HepG2 (cell line): ENCODE results near the gene DALRD3. TPM values are rescaled to one million over a fixed set of nuclear protein-coding genes. Genes with fewer than 3 reads are reported as not detected.
A peak's percentile ranks its signal among the peaks of the same experiment; 100 is the strongest.

Experiments
- CC2D1A ChIP-seq: sonication (generic); formaldehyde crosslinking; IDR thresholded peaks from 2 replicates; pipeline ENCODE4 v1.8.1; 2023; ENCODE audit warnings: mild to moderate bottlenecking, missing genetic modification reagents
- IRF2 ChIP-seq: IDR thresholded peaks from 2 replicates; pipeline ENCODE4 v1.6.1; 2018; ENCODE audit warnings: missing genetic modification reagents, missing compliant biosample characterization
- ISL2 ChIP-seq: sonication (generic); formaldehyde crosslinking; IDR thresholded peaks from 2 replicates; pipeline ENCODE4 v1.5.0; 2020; ENCODE audit warnings: missing genetic modification reagents
- KLF16 ChIP-seq, 2 experiments: sonication (generic) in 1 of 2; formaldehyde crosslinking in 1 of 2; IDR thresholded peaks; 2 replicates each; pipeline versions ENCODE4 v1.6.1 to v1.8.0; 2016 to 2023; ENCODE audit warnings: missing genetic modification reagents in 2 of 2, missing compliant biosample characterization in 1 of 2
- ONECUT2 ChIP-seq: sonication (generic); formaldehyde crosslinking; IDR thresholded peaks from 2 replicates; pipeline ENCODE4 v1.4.0; 2020; ENCODE audit warnings: missing genetic modification reagents
- POLR2A ChIP-seq, 2 experiments: IDR thresholded peaks; 2 replicates each; pipeline ENCODE4 v1.6.1; 2011; ENCODE audit warnings: low read depth in 2 of 2, low read length in 2 of 2, mild to moderate bottlenecking in 1 of 2, moderate library complexity in 1 of 2; ENCODE audit not compliant: insufficient read depth in 1 of 2
- polyA plus RNA-seq, 8 experiments: library from polyadenylated mRNA; depleted of rRNA in 3 of 8; stranded (reverse) in 7 of 8; unstranded in 1 of 8; fragments of >200 nt; fragmentation: Illumina TruSeq in 4 of 8; extraction: Trizol in 4 of 8; gene quantifications; 2 replicates each; pipeline versions ENCODE4 v1.2.1 to v1.2.3, GENCODE V29; 2011 to 2016; ENCODE audit warnings: low read depth in 4 of 8, missing spikeins in 1 of 8, mixed read lengths in 1 of 8; ENCODE audit not compliant: insufficient read depth in 1 of 8
- total RNA-seq, 5 experiments: library from RNA; depleted of rRNA; stranded (reverse); fragments of >200 nt; fragmentation: Illumina TruSeq; extraction: Trizol; gene quantifications; 2 replicates each; pipeline ENCODE4 v1.2.3, GENCODE V29; 2016; ENCODE audit warnings: low read depth in 1 of 5
- TF ChIP-seq, protein P1 (sequence below): sonication (generic); formaldehyde crosslinking; IDR thresholded peaks from 2 replicates; pipeline ENCODE4 v1.5.1; 2020; ENCODE audit warnings: mild to moderate bottlenecking, moderate library complexity, missing genetic modification reagents
- TF ChIP-seq, protein P2 (sequence below): sonication (generic); formaldehyde crosslinking; IDR thresholded peaks from 2 replicates; pipeline ENCODE4 v1.5.0; 2020; ENCODE audit warnings: mild to moderate bottlenecking, missing genetic modification reagents, borderline replicate concordance
- TF ChIP-seq, protein P3 (sequence below): sonication (generic); formaldehyde crosslinking; IDR thresholded peaks from 2 replicates; pipeline ENCODE4 v1.9.0; 2022; ENCODE audit warnings: low read depth, missing genetic modification reagents
- TF ChIP-seq, protein P4 (sequence below): sonication (generic); formaldehyde crosslinking; IDR thresholded peaks from 2 replicates; pipeline ENCODE4 v1.4.0; 2020; ENCODE audit warnings: missing genetic modification reagents, borderline replicate concordance
- TF ChIP-seq, protein P5 (sequence below): sonication (generic); formaldehyde crosslinking; IDR thresholded peaks from 2 replicates; pipeline ENCODE4 v1.8.1; 2022; ENCODE audit warnings: low read depth, mild to moderate bottlenecking, missing genetic modification reagents
- TF ChIP-seq, protein P6 (sequence below), 2 experiments: sonication (generic) in 1 of 2; formaldehyde crosslinking in 1 of 2; IDR thresholded peaks; 2 replicates each; pipeline versions ENCODE4 v1.4.0 to v1.6.1; 2018 to 2020; ENCODE audit warnings: missing genetic modification reagents in 2 of 2, borderline replicate concordance in 1 of 2, low read depth in 1 of 2, mild to moderate bottlenecking in 1 of 2, missing biosample characterization in 1 of 2

DALRD3 gene
- total and polyA plus RNA-seq, 2 of the 13 experiments (the other 11 are each of a cell fraction or from before 2014, with no cell fraction given), result 19.9 to 36.5 TPM

DNA sequence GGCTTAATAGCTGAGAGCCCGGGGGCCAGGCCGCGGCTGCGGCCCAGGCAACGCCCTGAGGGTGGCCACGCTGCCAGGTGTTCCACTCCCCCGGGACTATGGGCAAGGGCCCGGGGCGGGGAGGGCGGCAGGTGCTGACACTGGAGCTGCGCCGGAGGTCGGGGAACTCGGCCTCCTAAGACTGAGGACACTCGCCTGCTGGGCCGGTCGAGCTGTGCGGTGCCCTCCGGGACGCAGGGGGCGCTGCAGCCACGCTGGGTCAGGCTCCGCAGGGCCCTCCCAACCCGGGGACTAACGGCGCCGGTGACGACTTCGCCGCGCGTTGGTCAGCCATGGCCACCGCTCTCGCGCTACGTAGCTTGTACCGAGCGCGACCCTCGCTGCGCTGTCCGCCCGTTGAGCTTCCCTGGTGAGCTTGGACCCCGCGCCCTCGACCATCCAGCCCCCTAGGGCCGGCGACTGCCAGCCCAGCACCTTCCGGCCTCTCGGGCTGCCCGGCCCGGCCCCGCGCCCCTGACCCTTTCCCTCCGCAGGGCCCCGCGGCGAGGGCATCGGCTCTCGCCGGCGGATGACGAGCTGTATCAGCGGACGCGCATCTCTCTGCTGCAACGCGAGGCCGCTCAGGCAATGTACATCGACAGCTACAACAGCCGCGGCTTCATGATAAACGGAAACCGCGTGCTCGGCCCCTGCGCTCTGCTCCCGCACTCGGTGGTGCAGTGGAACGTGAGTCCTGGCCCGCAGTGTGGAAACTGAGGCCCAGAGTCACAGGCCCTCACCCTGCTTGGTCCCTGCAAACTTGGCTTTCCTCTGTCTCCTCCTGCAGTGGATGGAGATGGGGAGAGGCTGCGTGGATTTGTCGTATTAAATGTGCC, 3.7 kb upstream of the DALRD3 start, which contains the start of gene NDUFAF3 (continued):
- TF ChIP-seq, protein P1, sequence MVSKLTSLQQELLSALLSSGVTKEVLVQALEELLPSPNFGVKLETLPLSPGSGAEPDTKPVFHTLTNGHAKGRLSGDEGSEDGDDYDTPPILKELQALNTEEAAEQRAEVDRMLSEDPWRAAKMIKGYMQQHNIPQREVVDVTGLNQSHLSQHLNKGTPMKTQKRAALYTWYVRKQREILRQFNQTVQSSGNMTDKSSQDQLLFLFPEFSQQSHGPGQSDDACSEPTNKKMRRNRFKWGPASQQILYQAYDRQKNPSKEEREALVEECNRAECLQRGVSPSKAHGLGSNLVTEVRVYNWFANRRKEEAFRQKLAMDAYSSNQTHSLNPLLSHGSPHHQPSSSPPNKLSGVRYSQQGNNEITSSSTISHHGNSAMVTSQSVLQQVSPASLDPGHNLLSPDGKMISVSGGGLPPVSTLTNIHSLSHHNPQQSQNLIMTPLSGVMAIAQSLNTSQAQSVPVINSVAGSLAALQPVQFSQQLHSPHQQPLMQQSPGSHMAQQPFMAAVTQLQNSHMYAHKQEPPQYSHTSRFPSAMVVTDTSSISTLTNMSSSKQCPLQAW, result peak; percentile 77
- peak in 1 of 2 experiments; percentile 95; a peak in 2 of 4 replicates for TF ChIP-seq POLR2A (IDR thresholded peaks at IDR 0.05; ENCODE audit: insufficient read depth in 1 of 2, low read depth in 2 of 2, low read length in 2 of 2)
- TF ChIP-seq, protein P2, sequence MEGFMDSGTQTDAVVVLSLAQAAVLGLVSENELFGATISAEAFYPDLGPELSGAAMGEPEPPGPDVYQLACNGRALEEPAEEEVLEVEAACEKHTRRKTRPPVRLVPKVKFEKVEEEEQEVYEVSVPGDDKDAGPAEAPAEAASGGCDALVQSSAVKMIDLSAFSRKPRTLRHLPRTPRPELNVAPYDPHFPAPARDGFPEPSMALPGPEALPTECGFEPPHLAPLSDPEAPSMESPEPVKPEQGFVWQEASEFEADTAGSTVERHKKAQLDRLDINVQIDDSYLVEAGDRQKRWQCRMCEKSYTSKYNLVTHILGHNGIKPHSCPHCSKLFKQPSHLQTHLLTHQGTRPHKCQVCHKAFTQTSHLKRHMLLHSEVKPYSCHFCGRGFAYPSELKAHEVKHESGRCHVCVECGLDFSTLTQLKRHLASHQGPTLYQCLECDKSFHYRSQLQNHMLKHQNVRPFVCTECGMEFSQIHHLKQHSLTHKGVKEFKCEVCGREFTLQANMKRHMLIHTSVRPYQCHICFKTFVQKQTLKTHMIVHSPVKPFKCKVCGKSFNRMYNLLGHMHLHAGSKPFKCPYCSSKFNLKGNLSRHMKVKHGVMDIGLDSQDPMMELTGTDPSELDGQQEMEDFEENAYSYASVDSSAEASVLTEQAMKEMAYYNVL (CRISPR knock-in tag), result peak; percentile 45; the same call in 1 of the 2 replicates
- TF ChIP-seq KLF16 (CRISPR knock-in tag; IDR thresholded peaks at IDR 0.05), result no peak; a peak in 2 of 4 replicates
- TF ChIP-seq IRF2, result 0 out of 2 replicates have a peak, but pooled peaks have one; percentile 66
- TF ChIP-seq, protein P3, sequence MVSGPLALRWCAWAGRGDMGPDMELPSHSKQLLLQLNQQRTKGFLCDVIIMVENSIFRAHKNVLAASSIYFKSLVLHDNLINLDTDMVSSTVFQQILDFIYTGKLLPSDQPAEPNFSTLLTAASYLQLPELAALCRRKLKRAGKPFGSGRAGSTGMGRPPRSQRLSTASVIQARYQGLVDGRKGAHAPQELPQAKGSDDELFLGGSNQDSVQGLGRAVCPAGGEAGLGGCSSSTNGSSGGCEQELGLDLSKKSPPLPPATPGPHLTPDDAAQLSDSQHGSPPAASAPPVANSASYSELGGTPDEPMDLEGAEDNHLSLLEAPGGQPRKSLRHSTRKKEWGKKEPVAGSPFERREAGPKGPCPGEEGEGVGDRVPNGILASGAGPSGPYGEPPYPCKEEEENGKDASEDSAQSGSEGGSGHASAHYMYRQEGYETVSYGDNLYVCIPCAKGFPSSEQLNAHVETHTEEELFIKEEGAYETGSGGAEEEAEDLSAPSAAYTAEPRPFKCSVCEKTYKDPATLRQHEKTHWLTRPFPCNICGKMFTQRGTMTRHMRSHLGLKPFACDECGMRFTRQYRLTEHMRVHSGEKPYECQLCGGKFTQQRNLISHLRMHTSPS (CRISPR knock-in tag), result 0 out of 2 replicates have a peak, but pooled peaks have one; percentile 31
- TF ChIP-seq ISL2 (CRISPR knock-in tag), result 0 out of 2 replicates have a peak, but pooled peaks have one; percentile 59
- TF ChIP-seq, protein P4, sequence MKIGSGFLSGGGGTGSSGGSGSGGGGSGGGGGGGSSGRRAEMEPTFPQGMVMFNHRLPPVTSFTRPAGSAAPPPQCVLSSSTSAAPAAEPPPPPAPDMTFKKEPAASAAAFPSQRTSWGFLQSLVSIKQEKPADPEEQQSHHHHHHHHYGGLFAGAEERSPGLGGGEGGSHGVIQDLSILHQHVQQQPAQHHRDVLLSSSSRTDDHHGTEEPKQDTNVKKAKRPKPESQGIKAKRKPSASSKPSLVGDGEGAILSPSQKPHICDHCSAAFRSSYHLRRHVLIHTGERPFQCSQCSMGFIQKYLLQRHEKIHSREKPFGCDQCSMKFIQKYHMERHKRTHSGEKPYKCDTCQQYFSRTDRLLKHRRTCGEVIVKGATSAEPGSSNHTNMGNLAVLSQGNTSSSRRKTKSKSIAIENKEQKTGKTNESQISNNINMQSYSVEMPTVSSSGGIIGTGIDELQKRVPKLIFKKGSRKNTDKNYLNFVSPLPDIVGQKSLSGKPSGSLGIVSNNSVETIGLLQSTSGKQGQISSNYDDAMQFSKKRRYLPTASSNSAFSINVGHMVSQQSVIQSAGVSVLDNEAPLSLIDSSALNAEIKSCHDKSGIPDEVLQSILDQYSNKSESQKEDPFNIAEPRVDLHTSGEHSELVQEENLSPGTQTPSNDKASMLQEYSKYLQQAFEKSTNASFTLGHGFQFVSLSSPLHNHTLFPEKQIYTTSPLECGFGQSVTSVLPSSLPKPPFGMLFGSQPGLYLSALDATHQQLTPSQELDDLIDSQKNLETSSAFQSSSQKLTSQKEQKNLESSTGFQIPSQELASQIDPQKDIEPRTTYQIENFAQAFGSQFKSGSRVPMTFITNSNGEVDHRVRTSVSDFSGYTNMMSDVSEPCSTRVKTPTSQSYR (CRISPR knock-in tag), result no peak; the same call in 1 of the 2 replicates
- TF ChIP-seq CC2D1A, result no peak
- TF ChIP-seq ONECUT2 (CRISPR knock-in tag), result 0 out of 2 replicates have a peak, but pooled peaks have one; percentile 33
- TF ChIP-seq, protein P5, sequence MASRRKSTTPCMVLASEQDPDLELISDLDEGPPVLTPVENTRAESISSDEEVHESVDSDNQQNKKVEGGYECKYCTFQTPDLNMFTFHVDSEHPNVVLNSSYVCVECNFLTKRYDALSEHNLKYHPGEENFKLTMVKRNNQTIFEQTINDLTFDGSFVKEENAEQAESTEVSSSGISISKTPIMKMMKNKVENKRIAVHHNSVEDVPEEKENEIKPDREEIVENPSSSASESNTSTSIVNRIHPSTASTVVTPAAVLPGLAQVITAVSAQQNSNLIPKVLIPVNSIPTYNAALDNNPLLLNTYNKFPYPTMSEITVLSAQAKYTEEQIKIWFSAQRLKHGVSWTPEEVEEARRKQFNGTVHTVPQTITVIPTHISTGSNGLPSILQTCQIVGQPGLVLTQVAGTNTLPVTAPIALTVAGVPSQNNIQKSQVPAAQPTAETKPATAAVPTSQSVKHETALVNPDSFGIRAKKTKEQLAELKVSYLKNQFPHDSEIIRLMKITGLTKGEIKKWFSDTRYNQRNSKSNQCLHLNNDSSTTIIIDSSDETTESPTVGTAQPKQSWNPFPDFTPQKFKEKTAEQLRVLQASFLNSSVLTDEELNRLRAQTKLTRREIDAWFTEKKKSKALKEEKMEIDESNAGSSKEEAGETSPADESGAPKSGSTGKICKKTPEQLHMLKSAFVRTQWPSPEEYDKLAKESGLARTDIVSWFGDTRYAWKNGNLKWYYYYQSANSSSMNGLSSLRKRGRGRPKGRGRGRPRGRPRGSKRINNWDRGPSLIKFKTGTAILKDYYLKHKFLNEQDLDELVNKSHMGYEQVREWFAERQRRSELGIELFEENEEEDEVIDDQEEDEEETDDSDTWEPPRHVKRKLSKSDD (CRISPR knock-in tag), result peak; percentile 93; the same call in 1 of the 2 replicates
- TF ChIP-seq, protein P6, sequence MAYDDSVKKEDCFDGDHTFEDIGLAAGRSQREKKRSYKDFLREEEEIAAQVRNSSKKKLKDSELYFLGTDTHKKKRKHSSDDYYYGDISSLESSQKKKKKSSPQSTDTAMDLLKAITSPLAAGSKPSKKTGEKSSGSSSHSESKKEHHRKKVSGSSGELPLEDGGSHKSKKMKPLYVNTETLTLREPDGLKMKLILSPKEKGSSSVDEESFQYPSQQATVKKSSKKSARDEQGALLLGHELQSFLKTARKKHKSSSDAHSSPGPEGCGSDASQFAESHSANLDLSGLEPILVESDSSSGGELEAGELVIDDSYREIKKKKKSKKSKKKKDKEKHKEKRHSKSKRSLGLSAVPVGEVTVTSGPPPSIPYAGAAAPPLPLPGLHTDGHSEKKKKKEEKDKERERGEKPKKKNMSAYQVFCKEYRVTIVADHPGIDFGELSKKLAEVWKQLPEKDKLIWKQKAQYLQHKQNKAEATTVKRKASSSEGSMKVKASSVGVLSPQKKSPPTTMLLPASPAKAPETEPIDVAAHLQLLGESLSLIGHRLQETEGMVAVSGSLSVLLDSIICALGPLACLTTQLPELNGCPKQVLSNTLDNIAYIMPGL (CRISPR knock-in tag; IDR thresholded peaks at IDR 0.05; ENCODE audit: borderline replicate concordance in 1 of 2, low read depth in 1 of 2), result peak; percentile 95 to 97
